Activated CD8-positive, alpha-beta memory T cell treated with anti-CD3 and anti-CD28 coated beads for 4 hours (primary cell): ENCODE data around the gene SH3RF3.

ENCODE experiments used
- DNase-seq, 2 donors: peaks; one replicate each; pipeline ENCODE4 v3.0.0-alpha.2; 2020; ENCODE audit warnings: low read depth in 2 of 2

SH3RF3 gene

GRCh38 chr2:109180786-109181185 lies 51.8 kb downstream of the SH3RF3 start:
- DNase-seq = no peak

DNA sequence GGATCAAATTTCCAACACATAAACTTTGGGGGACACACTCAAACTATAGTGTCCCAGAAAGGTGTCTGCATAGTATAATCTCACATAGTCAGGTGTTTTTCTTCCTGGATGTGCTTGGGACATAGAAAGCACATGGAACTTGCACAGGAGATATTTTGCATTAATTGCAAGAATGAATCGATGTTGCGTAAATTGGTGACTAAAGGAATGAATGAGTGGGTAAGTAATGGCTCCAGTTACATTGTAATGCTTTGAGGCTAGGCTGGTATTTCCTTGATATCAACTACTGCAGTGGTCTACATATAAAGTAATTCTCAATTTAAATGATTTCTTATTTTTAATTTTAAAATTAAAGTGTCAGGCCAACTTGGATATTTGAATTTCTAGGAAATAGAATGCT lies 53.4 kb downstream of the SH3RF3 start:
- no peak for DNase-seq

DNA sequence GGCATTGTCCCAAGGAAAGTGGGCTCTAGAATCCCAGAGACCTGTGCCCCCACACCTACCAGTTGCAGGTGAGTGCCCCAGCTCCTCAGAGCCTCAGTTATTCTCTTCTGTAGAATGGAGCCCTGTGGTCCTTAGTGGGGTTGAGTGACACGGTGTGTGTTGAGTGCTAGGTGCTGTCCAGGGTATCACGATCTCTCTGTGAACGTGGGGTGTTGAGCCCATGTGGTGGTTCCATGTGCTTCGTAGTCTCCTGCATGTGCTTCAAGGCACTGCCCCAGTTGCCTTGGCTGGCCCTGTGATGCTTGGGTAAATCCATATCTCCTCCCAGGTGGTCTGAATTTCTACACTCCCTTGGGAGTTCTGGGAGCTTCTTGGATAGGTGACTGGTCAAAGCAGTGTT lies 54.9 kb downstream of the SH3RF3 start:
- no peak for DNase-seq

GRCh38 chr2:109184368-109184767 lies 55.4 kb downstream of the SH3RF3 start:
- DNase-seq = no peak

- DNase-seq = no peak
Observed at GRCh38 chr2:109185338-109185737, 56.3 kb downstream of the SH3RF3 start.

- DNase-seq = no peak
Observed at GRCh38 chr2:109185821-109186570, 57.0 kb downstream of the SH3RF3 start.

GRCh38 chr2:109186656-109187250 lies 57.7 kb downstream of the SH3RF3 start:
- DNase-seq = no peak

DNA sequence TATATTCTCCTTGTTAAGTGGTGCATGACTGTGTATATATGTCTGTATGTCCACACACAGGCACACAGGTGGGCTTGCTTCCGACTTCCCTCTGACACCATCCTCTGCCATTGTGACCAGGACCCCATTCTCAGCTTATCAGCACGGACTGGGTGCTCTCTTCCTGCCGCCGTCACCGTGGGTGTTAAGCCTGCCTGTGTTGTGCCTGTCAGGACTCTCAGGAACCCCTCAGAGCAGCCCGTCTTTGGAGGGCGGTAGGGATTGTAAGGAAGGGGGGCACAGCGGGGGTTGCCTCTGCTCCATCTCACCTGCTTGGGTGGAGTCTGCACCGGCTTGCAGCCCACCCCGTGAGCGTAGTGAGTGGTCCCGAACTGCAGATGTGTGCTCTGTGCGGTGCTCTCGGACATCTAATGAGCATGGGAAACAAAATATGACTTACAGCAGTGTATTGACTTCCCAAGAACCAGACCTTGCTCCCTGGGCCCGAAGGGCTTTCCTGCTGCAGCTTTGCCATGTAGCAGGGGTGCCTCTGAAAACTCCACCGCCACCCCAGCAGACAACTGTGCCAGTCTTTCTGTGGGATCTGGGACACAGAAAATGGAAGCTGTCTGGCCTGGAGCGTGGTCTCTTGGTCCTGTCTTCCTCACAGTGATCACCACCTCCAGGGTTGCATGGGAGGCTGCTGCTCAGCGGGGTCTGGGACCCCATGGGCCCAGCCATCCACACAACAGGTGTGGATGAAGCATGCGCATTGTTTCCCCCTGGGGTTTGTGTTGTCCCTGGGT lies 58.9 kb downstream of the SH3RF3 start:
- DNase-seq = no peak

DNA sequence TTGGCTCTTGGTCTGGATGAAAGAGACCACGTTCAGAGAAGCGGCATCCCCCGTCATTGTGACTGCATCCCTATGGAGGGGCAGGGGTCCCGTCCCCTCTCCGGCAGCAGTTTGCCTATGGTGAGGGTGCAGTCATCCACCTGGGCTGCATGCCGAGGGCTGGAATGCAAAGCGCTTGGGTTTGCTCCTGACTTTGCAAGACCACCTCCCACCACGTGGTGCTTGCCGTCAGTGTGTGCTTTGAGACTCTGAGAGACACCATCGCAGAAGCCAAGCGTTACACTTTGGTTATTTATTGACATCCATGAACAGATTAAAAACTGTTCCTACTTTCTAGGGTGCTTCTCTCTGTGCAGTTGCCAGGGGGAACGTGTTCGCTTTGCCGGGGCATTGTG lies 59.5 kb downstream of the SH3RF3 start:
- DNase-seq = no peak

DNA sequence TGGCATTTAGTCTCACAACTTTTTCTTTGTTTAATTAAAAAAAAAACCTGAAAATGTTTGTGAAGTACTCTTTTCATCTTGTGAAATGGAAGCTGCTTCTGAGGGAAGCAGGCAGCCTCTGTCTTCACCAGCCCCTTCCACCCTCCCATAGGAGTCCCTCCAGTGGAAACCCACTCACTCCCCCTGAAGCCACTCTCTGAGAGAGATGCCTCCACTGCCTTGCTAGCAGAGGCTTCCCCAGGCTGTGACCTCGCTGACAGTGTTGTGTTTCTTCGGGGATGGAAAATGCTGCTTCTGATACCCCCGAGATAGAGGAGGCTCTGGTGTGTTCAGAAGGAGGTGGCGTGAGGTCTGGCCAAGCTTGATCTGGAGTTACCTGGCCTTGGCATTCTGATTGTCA lies 59.9 kb downstream of the SH3RF3 start:
- DNase-seq = no peak

GRCh38 chr2:109189751-109190150 lies 60.7 kb downstream of the SH3RF3 start:
- no peak for DNase-seq

GRCh38 chr2:109193807-109194619 lies 65.0 kb downstream of the SH3RF3 start:
- no peak for DNase-seq

DNA sequence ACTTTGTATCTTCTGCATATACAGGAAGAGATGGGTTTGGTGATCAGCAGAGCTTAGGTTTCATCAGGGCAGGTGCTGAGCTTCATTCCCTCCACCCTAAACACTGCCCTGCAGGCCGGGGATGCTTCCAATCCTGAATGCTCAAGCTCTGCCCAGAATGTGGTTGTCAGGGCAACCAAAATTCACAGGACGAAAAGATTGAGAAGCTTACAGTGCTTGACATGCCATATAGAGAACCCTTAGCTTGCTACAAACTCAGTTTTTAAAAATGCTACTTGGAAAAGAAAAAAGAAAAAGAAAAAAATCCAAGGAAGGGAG lies 65.6 kb downstream of the SH3RF3 start:
- no peak for DNase-seq

DNA sequence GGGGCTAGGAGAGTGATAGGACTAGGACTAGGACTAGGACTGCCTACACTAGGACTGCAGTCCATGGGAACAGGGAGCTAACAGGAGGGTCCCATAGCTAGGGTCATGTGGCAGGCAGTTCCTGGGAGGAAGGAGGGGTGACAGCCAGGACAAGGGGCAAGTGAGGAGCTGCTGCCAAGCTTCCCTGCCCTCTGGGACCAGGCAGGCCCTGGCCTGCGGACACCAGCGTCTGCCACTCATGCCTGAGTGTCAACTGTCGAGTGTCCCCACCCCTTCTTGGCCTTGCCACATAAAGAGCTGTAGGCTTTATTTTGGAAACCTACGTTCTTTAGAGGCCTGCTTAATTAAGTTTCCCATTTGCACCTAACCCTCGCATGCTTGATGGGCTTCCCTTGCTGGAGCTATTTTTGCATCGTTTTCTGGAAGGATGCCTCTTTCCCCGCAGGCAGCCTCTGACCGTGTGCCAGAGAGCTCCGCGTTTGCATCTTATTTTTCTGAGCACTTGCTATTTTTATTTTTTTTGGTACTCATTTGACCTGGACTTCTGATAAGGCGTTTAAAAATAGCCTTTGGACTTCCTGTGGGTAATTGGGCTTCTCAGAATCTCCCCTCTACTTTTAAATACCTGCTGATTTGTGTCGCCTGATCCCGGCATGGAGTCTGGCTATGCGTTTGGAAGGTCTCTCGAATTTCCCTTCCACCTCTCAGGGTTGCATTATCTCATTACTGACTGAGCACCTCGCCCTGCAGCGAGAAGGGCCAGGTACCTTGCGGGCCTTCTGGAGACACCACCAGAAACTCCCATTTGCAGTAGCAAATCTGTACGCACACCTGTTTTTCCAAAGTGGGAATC lies 66.4 kb downstream of the SH3RF3 start:
- no peak for DNase-seq

- no peak for DNase-seq
Observed at GRCh38 chr2:109196081-109196875, 67.3 kb downstream of the SH3RF3 start.

DNA sequence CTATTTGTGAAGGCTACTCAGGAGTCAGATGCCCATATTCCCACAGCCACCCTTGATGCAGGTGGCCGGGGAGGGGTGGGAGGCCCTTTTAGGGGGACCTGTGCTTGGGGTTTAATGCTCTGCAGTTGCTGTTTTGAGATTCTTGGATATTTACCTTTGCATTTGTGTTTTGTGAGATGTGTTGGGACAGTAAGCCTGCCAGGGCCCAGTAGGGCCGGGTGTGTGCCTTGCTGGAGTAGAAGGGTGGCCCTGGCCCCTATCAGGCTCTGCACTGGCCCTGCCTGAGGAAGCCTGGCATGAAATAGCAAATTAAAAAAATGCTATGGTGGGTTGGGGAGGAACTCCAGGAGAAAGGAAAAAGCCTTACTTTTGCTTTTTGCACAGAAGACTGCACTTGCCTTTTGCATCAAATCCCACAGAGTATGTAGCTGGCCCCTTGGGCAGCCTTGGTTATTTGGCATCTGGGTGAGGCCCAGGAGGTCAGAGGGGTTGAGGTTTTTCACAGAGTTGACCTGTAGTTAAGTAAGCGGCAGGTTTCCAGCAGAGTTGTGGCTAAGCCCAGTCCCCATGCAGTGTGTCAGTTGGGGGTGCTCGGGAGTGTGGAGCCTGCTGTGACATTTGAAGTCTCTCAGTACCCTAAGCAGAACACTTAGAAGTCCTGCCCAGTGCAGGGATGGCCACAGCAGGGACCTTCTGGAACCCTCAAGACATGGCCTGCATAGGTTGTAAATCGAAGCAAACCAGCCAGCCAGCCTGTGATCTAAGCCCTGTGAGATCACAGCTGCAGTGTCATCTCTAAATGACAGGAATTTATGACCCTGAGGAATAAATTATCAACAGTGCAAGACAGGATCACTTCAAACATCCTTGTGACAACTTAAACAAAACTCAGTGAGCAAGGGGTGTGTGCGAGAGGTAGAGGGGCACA lies 68.8 kb downstream of the SH3RF3 start:
- no peak for DNase-seq

DNA sequence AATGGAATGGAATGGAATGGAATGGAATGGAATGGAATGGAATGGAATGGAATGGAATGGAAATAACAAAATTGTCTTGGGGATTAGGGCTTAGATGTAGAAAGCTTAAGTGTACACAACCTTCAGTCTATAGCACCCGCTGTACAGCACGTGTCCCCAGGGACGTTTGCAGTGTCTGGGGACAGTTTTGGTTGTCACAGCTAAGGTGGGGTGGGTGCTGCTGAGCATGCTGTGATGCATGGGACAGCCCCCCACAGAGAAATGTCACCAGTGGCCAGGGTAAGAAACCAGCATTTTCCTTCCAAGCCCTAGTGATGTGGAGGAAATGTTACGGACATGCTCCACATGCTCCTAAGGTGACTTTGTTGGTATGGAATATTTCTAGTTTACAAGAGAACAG lies 70.8 kb downstream of the SH3RF3 start:
- no peak for DNase-seq

DNA sequence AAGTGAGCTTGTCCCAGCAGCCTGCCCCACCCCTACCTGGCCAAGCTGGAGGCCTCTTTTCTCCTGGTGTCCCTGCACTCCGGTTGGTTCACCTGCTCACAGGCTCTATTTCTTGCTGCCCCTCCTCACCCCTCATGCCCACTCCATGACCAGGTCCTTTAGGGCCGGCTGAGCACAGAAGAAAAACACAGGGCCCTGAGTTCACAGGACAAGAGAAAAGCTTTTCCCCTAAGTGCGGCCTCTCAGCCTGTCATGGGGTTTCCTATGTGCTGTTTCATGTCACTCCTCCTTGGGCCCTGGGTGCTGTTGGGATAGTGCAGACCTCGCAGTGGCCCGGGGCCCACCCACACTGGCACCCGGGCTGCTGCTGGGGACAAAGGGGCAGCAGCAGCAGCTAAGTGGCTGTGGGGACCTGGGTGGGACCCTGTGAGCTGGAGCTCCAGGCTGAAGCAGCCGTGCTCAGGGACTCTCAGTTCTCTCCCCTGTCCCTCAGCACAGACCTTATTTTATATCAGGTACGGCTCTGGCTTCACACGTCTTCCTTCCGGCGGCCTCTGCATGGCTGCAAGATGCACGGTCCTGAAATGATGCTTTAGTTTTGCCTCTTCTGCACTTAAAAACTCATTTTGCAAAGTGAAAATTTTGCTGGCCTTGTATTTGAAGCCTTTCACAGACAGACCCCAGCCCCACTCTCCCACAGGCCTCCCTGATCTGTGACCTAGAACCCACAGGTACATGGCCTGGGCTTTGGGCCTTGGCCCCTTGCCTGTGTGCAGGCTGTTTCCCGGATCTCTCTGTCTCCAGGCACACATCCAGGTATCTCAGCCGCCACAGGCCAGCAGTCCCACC lies 71.8 kb downstream of the SH3RF3 start:
- DNase-seq = no peak
